ENCODE results near the gene ILK.
A peak's percentile ranks its signal among the peaks of the same experiment; 100 is the strongest.

ILK gene

GRCh38 chr11:6606471-6607189 is 3.1 kb downstream of the ILK start:
- WGBS (ENCODE audit: insufficient coverage, insufficient read length): no CpG with 5 or more reads among the region's 11 CpGs
- peak; percentile 87 for DNase-seq (ENCODE audit: low read depth, low spot score)
- peaks cover 30% of the 10 kb centered on the region; the same call in 1 of the 2 replicates for H3K36me3 ChIP-seq (ENCODE audit: control insufficient read depth, insufficient read depth, low read length)
- H3K4me3 ChIP-seq (ENCODE audit: low read length): no peak overlapping the region
- no peaks in the 10 kb centered on the region for H3K9me3 ChIP-seq (ENCODE audit: control insufficient read depth, insufficient read depth, low read length)
- H3K27ac ChIP-seq (ENCODE audit: low read length): no peak overlapping the region
- peaks cover 2% of the 10 kb centered on the region; the same call in 1 of the 2 replicates for H3K4me1 ChIP-seq (ENCODE audit: control insufficient read depth, insufficient read depth, low read length)
- H3K27me3 ChIP-seq (ENCODE audit: control insufficient read depth, insufficient read depth, low read length): no peaks in the 10 kb centered on the region

GRCh38 chr11:6607190-6607795 is 3.7 kb downstream of the ILK start:
- H3K27ac ChIP-seq (ENCODE audit: low read length): no peak overlapping the region
- peaks cover 30% of the 10 kb centered on the region; the same call in 1 of the 2 replicates for H3K36me3 ChIP-seq (ENCODE audit: control insufficient read depth, insufficient read depth, low read length)
- no peaks in the 10 kb centered on the region for H3K9me3 ChIP-seq (ENCODE audit: control insufficient read depth, insufficient read depth, low read length)
- DNase-seq (ENCODE audit: low read depth, low spot score): no peak
- no peak overlapping the region for H3K4me3 ChIP-seq (ENCODE audit: low read length)
- H3K27me3 ChIP-seq (ENCODE audit: control insufficient read depth, insufficient read depth, low read length): no peaks in the 10 kb centered on the region
- H3K4me1 ChIP-seq (ENCODE audit: control insufficient read depth, insufficient read depth, low read length): peaks cover 2% of the 10 kb centered on the region; the same call in 1 of the 2 replicates

GRCh38 chr11:6608011-6608410 is 4.4 kb downstream of the ILK start:
- Histone ChIP-seq H3K4me1 (ENCODE audit: control insufficient read depth, insufficient read depth, low read length) (peaks cover 2% of the 10 kb centered on the region; the same call in 1 of the 2 replicates), H3K36me3 (ENCODE audit: control insufficient read depth, insufficient read depth, low read length) (peaks cover 30% of the 10 kb centered on the region; the same call in 1 of the 2 replicates), H3K27ac (ENCODE audit: low read length) (no peak overlapping the region), H3K9me3 (ENCODE audit: control insufficient read depth, insufficient read depth, low read length) (no peaks in the 10 kb centered on the region), H3K4me3 (ENCODE audit: low read length) (no peak overlapping the region), H3K27me3 (ENCODE audit: control insufficient read depth, insufficient read depth, low read length) (no peaks in the 10 kb centered on the region)
- no CpG with 5 or more reads among the region's 9 CpGs for WGBS (ENCODE audit: insufficient coverage, insufficient read length)
- no peak for DNase-seq (ENCODE audit: low read depth, low spot score)

GRCh38 chr11:6608726-6609501 is 5.3 kb downstream of the ILK start:
- H3K27me3 ChIP-seq (ENCODE audit: control insufficient read depth, insufficient read depth, low read length): no peaks in the 10 kb centered on the region
- peaks cover 30% of the 10 kb centered on the region; the same call in 1 of the 2 replicates for H3K36me3 ChIP-seq (ENCODE audit: control insufficient read depth, insufficient read depth, low read length)
- WGBS (ENCODE audit: insufficient coverage, insufficient read length): no CpG with 5 or more reads among the region's 14 CpGs
- no peak overlapping the region for H3K27ac ChIP-seq (ENCODE audit: low read length)
- no peak overlapping the region for H3K4me3 ChIP-seq (ENCODE audit: low read length)
- no peak for DNase-seq (ENCODE audit: low read depth, low spot score)
- peaks cover 2% of the 10 kb centered on the region; the same call in 1 of the 2 replicates for H3K4me1 ChIP-seq (ENCODE audit: control insufficient read depth, insufficient read depth, low read length)
- H3K9me3 ChIP-seq (ENCODE audit: control insufficient read depth, insufficient read depth, low read length): no peaks in the 10 kb centered on the region

GRCh38 chr11:6609502-6610015 is 6.0 kb downstream of the ILK start:
- no CpG with 5 or more reads among the region's 8 CpGs for WGBS (ENCODE audit: insufficient coverage, insufficient read length)
- Histone ChIP-seq H3K36me3 (ENCODE audit: control insufficient read depth, insufficient read depth, low read length) (peaks cover 30% of the 10 kb centered on the region; the same call in 1 of the 2 replicates), H3K4me1 (ENCODE audit: control insufficient read depth, insufficient read depth, low read length) (peaks cover 2% of the 10 kb centered on the region; the same call in 1 of the 2 replicates), H3K4me3 (ENCODE audit: low read length) (no peak overlapping the region), H3K9me3 (ENCODE audit: control insufficient read depth, insufficient read depth, low read length) (no peaks in the 10 kb centered on the region), H3K27ac (ENCODE audit: low read length) (no peak overlapping the region), H3K27me3 (ENCODE audit: control insufficient read depth, insufficient read depth, low read length) (no peaks in the 10 kb centered on the region)
- DNase-seq (ENCODE audit: low read depth, low spot score): no peak

- Histone ChIP-seq H3K4me1 (ENCODE audit: control insufficient read depth, insufficient read depth, low read length) (peaks cover 2% of the 10 kb centered on the region; the same call in 1 of the 2 replicates), H3K9me3 (ENCODE audit: control insufficient read depth, insufficient read depth, low read length) (no peaks in the 10 kb centered on the region), H3K4me3 (ENCODE audit: low read length) (no peak overlapping the region), H3K27ac (ENCODE audit: low read length) (no peak overlapping the region), H3K27me3 (ENCODE audit: control insufficient read depth, insufficient read depth, low read length) (no peaks in the 10 kb centered on the region), H3K36me3 (ENCODE audit: control insufficient read depth, insufficient read depth, low read length) (peaks cover 30% of the 10 kb centered on the region; the same call in 1 of the 2 replicates)
- no CpG with 5 or more reads among the region's 6 CpGs for WGBS (ENCODE audit: insufficient coverage, insufficient read length)
- no peak for DNase-seq (ENCODE audit: low read depth, low spot score)
Observed at GRCh38 chr11:6610591-6610990, 7.0 kb downstream of the ILK start.

GRCh38 chr11:6611092-6611962 is 7.8 kb downstream of the ILK start:
- no peak for DNase-seq (ENCODE audit: low read depth, low spot score)
- H3K9me3 ChIP-seq (ENCODE audit: control insufficient read depth, insufficient read depth, low read length): no peaks in the 10 kb centered on the region
- peaks cover 30% of the 10 kb centered on the region; the same call in 1 of the 2 replicates for H3K36me3 ChIP-seq (ENCODE audit: control insufficient read depth, insufficient read depth, low read length)
- peak overlapping the region; percentile 73 for H3K4me3 ChIP-seq (ENCODE audit: low read length)
- H3K27ac ChIP-seq (ENCODE audit: low read length): no peak overlapping the region
- WGBS (ENCODE audit: insufficient coverage, insufficient read length): no CpG with 5 or more reads among the region's 39 CpGs
- no peaks in the 10 kb centered on the region for H3K27me3 ChIP-seq (ENCODE audit: control insufficient read depth, insufficient read depth, low read length)
- peaks cover 2% of the 10 kb centered on the region; the same call in 1 of the 2 replicates for H3K4me1 ChIP-seq (ENCODE audit: control insufficient read depth, insufficient read depth, low read length)

- H3K4me3 ChIP-seq (ENCODE audit: low read length): peak overlapping the region; percentile 73
- no CpG with 5 or more reads among the region's 36 CpGs for WGBS (ENCODE audit: insufficient coverage, insufficient read length)
- no peak overlapping the region for H3K27ac ChIP-seq (ENCODE audit: low read length)
- no peak for DNase-seq (ENCODE audit: low read depth, low spot score)
- H3K9me3 ChIP-seq (ENCODE audit: control insufficient read depth, insufficient read depth, low read length): no peaks in the 10 kb centered on the region
- H3K4me1 ChIP-seq (ENCODE audit: control insufficient read depth, insufficient read depth, low read length): no peaks in the 10 kb centered on the region; the same call in 1 of the 2 replicates
- H3K27me3 ChIP-seq (ENCODE audit: control insufficient read depth, insufficient read depth, low read length): no peaks in the 10 kb centered on the region
- H3K36me3 ChIP-seq (ENCODE audit: control insufficient read depth, insufficient read depth, low read length): peaks cover 30% of the 10 kb centered on the region; the same call in 1 of the 2 replicates
Observed at GRCh38 chr11:6611963-6612212, 8.3 kb downstream of the ILK start.

GRCh38 chr11:6612213-6613041 is 8.9 kb downstream of the ILK start, which contains the start of gene TAF10:
TSS of gene TAF10 (minus strand) at chr11:6612216. CDS start at chr11:6612189, 27 bp downstream.
- Histone ChIP-seq H3K27ac (ENCODE audit: low read length) (peak within 1 kb of the TSS; percentile 18), H3K9me3 (ENCODE audit: control insufficient read depth, insufficient read depth, low read length) (no peaks in the 10 kb centered on the region), H3K4me1 (ENCODE audit: control insufficient read depth, insufficient read depth, low read length) (no peaks in the 10 kb centered on the region; the same call in 1 of the 2 replicates), H3K4me3 (ENCODE audit: low read length) (peak within 1 kb of the TSS; percentile 73), H3K27me3 (ENCODE audit: control insufficient read depth, insufficient read depth, low read length) (no peaks in the 10 kb centered on the region), H3K36me3 (ENCODE audit: control insufficient read depth, insufficient read depth, low read length) (peaks cover 30% of the 10 kb centered on the region; the same call in 1 of the 2 replicates)
- no peak for DNase-seq (ENCODE audit: low read depth, low spot score)
- WGBS (ENCODE audit: insufficient coverage, insufficient read length): no CpG with 5 or more reads among the region's 51 CpGs
